GM21786 (cell line): ENCODE data around the gene KIDINS220.

Experiments
- ATAC-seq: cut with Tn5 transposase; IDR thresholded peaks from one replicate; pipeline ENCODE4 v1.9.1; 2021; ENCODE audit not compliant: unreplicated experiment

KIDINS220 gene

DNA sequence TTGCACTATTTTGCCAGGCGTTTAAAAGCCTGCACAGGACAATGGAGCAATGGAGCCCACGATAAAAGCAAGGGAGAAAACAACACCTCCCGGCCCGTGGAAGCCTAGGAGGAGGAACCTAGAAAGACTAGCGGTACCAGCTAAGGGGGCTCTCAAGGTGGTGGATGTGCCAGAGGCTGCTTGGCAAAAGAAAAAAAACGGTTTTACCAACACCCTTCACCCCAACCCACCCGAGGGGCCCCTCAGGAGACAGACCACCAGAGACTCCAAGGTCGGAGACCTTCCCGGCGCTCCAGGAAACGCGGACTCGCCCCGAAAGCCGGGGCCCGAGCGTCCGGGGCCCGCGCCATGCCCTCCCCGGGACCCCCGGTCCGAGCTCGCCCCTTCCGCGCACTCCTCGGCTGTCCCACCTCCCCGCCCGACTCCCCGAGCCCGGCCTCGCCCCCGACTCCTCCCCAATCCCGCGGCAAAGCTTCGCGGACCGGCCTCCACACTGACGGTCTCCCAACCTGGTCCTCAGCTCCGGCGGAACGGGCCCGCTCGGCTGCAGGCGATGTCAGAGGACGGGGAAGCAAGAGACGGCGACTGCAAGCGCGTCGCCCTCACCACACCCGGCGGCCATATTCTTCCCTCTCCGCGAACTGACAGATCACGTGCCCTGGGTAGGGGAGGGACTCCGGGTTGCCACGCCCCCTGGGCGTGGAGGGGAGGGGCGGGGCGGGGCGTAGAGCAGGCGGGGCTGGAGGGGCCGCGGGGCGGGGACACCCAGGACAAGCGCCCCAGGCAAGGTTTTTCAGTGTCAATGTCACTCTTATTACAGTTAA is at the start of gene KIDINS220:
Gene KIDINS220 (minus strand): TSS at position 643 of the 824 bp plus-strand sequence. CDS start 10,520 bp downstream, outside the sequence.
- ATAC-seq: peak; percentile 92

DNA sequence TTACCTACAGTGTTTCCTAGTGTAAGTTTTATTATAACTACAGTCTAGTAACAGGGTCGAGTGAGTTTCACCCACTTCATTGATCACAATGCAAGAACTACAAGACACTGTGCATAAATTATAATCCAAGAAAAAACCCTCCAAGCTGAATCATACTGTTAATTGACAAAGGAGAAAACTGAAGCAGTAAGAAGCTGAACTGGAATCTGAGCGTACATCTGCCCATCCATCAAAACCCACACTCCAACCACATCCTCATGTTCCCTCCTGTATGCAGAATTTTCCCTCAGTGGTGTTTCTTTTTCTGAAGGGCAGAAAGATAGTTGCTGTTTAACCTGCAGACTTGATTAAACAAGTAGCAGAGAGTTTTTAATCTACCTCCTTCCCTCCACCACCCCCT is 49.5 kb upstream of the KIDINS220 start:
- ATAC-seq: no peak

DNA sequence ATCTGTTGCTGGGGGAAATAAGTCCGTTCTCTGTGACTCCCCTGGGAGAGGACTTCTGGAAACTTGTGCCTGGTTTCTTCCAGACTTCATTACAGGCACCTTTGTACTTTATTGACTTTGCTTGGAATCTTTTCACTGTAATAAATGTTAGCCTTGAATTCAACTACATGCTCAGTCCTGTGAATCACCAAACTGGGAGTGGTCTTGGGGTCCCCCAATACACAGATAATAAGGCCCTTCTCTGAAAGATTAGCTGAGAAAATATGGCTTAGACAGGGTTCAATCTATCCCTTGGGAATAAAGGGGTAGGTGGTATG is 48.7 kb upstream of the KIDINS220 start:
- no peak for ATAC-seq

DNA sequence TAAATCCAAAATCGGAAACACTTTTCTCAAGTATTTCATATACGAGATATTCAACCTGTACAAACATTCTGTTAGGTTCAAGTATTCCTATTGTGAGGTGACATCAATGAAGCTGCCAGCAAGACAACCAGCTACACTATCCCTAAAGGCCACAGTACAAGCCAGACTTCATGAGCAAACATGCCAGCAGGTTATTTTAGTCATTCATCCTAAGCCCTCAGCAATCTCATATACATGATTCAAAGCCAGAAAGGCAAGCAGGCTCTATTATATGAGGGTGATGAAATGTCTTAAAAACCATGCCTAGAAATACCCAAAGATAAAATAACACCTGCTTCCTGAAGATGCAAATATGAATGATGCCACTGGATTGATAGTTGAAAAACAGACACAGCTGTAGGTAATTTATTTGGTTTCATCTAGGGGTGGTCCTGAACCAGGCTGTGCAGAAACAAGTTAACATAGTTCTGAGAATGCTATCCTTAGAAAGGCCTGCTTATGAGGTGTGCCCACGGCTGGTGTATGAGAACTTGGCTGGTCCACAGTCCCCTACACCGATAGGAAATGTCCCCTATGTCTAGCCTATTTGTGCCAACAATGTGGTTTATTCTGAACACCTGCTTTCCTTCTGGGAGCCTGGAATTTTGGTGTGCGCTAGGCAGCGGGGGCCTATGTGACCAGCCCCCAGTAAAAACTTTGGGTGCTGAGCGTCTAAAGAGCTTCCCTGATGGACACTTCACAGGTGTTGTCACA is 48.2 kb upstream of the KIDINS220 start:
- no peak for ATAC-seq

DNA sequence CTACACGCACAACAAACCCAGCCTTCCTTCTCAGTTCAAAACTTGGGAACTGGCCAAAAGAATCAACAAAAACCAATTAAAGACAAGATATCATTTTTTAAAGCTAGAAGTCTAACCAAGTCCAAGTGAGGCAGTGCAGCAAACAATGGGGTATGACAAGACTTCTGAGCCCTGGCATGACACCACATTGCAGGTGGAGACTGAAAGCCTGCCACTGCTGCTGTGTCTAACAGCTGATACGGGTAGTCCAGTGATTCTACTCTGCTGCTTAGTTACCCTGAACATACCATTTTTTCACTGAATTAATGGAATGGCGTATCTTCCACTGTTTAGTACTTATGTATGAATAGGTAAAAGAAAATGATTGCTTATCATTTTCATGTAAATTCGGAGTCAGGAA is 47.4 kb upstream of the KIDINS220 start:
- no peak for ATAC-seq

DNA sequence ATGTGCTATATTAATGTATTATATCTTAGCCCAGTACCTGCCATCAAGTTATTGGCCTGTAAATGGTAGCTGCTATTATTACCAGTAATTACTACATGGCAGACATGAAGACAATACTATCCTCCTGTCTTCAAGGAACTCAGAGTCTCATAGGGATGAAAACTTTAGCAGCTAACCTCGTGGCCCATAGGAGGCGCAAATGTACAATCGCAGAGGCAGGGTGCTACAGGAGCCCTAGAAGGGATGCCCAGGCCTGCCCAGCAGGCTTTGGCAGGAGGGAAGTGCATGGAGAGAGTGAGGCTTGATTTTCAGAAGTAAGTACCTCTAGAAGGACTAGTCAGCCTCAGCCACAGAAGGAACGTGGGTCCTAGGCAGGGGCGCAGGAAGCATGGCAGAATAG is 44.7 kb upstream of the KIDINS220 start:
- ATAC-seq: no peak

DNA sequence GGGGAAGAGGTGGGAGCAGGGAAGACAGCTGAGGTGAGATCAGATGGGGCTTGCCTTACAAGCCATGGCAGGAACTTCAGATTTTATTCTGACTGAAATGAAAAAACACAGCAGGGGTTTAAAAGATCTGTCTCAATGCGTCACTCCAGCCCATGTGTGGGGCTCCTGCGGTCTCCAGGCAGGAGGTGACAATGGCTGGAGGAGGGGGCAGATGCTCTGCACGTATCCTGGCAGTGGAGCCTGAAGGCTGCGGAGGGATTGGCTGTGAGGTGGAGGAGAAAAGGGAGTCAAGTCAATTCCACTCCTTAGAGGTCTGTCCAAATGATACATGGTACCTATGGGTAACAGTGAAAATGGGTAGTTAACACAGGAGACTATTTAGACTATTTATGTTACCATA is 40.5 kb upstream of the KIDINS220 start:
- no peak for ATAC-seq

DNA sequence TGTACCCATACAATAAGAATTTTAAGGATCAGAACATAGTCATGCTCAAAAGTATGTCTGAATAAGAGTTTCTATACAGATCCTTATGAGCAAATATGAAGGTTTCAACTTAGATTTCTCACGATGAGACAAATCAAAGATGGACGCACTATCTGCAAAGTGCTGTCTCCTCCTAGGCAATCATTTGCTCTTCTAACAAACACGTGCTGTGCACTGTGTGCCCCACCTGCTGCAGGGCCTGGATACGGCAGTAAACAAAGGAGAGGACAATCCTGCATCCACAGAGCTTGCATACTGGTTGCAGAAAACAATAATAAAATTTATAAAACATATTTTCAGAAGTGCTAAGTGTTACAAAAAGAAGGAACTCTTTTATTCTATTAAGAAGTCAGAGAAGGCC is 39.9 kb upstream of the KIDINS220 start:
- ATAC-seq: no peak

DNA sequence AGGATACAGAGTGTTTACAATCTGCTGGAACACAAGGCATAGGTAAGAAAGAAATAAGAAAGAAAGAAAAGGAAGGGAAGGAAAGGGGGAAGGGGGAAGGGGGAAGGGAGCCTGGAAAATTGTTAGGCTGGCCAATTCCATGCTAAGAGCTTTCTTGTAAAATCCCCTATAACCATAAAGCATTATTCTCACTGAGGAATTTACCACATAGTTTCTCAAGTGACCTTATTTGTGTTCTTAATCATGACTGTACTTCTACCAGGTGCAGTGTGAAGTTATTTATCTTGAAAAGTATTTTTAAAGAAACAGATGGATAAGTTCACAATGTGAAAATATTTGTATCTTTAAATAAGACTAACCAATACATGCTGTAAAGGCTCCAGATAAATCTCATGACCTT is 39.2 kb upstream of the KIDINS220 start:
- no peak for ATAC-seq

DNA sequence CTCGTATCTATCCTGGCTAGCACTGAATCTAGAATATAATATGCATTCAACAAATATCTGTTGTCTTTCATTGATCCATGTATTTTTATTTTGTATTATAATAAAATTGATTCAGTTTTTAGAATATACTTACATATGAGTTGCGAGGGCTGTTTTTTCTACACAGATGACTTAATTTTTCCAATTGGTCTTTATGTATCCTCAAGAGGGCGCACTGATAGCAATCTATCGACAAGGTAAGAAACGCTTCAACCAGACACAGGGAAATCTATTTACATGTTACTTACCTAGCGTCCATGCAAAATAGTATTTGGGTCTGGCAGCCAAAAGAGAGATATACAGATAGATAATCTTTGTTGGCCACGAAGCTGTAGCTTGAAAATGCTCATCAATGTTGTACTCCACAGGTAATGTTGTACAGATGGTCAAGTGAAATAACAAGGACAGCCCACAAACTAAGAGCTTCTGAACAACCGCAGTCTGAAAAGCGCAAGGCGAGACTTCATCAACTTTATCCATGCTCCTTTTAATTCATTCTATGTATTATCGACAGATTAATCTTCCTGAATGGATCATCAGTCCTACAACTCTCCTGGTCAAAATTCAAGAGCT is 35.5 kb upstream of the KIDINS220 start:
- peak; percentile 45 for ATAC-seq

DNA sequence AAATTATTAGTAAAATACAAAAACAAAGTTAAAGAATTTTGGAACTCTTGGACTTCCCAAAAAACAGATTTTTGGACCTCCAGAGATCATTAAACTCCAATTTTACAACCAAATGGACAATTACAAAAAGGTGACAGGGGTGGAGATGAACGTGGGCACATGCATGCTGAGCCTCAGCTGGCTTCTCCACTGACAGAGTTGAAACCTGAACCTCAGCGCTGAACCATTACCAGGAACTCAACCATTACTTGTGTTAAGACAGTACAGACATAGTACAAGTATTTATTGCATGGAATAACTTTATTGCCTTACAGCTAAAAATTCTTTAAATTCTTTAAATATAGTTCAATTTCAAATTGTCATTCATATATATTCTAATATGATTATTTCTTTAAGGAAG is 33.0 kb upstream of the KIDINS220 start:
- ATAC-seq: no peak

DNA sequence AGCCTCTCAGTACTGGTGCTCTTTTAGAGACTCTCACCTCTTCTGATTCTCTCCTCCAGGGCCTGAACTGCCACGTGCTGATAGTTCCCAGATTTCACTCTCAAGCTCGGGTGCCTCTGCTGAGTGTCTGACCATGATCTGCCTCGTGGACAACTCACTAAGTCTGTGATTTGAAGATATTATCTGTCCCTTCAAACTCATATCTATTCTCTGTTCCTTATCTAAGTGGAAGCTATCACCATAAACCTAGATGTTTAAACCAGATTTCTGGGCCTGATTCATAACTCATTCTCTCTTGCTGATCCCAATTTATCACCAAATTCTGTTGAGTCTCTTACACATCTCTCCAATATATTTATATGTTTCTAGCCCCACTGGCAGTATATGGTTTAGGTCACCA is 29.9 kb upstream of the KIDINS220 start:
- no peak for ATAC-seq

DNA sequence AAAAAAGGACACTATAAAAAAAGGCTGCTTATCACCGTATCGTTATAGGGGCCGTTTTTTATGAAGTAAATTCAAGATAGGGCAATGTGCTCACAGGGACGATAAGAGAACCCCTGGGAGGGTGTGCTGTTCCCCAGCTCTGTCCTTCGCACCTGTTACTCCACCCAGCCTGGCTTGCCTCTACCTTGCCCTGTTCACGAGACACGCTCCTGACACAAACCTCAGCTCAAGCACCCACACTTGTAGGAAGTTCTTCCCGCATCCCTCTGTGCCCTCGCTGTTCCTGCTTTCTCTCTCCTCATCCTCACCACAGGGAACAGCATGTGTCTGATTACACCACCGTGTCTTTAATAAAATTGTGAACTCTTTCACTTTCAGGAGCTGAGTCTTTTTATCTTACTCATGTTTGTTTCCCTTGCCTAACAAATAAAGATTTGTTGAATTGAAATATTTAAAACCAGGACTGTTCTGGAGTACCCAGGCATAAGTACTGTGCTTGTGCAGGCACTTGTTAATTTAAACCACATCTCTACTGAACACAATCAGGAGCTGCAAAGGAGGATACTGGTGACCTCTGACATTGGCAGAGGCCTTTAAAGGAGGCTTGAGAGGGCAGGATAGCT is 26.0 kb upstream of the KIDINS220 start:
- no peak for ATAC-seq

DNA sequence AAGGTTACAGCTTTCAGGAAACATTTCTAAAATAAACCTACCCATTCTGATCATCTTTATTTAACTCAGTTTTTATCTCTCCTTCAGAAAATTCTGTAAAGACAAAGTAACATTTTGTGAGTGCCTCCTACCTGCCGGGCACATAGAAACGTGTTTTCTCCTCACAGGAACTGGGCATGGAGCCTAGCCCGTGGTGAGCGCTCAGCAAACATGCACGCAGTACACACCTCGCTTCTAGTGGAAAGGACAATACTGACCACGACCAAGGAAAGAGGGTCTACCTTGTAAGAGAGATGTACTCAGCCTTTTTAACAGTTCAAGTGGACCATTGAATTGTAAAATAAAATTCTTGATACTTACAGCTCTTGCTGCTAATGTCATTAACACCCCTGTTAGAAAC is 24.8 kb upstream of the KIDINS220 start:
- ATAC-seq: no peak

DNA sequence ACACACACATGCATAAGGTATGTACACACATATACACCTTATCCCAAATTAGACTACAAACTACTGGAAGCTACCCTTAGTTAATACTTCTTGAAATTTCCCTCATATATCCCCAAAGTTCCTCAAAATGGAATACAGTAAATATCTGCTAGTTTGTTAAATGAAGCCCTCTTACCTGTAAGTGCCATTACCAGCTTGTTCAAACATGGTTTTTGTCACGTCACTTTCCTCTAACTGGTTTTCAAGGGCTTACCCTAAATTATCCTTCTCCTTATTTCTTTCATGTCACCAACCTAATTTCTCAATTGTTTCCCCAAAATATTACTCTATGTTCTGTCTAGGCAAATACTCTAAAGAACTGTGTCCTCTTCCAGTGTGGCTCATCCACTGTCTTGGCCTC is 24.4 kb upstream of the KIDINS220 start:
- no peak for ATAC-seq

DNA sequence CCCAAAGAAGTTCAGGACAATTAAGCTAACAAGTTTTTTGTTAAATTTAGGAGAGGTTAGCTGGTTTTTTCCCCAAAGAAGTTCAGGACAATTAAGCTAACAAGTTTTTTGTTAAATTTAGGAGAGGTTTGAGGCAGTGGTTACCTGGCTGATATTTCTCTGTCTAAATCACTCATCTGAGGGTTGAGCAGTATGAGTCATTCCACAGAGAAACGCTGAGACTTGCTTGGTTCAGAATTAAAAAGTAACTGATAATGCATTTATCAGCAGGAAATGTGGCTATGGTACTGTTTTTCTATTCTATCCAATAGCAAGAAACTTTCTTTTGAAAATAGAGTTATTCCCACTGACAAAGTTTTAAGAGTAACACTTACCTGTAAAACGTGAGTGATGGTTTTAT is 22.8 kb upstream of the KIDINS220 start:
- no peak for ATAC-seq

DNA sequence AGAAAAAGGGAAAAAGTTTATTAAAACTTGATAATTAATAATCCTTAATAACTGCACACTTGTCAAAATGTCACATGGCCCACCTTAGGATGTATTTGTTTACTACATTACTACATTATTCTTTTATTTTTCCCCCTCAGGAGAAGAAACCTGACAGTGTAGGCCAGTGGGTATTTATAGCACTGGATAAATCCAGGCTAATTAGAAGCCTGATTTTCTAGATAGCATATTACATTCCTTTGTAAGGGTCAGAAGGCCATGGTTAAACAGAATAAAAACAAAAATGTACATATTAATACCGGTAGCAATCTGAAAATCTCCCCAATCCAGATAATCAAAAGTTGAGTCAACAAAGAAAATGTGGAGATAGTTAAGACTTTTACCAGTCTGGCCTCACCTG is 21.5 kb upstream of the KIDINS220 start:
- ATAC-seq: no peak

DNA sequence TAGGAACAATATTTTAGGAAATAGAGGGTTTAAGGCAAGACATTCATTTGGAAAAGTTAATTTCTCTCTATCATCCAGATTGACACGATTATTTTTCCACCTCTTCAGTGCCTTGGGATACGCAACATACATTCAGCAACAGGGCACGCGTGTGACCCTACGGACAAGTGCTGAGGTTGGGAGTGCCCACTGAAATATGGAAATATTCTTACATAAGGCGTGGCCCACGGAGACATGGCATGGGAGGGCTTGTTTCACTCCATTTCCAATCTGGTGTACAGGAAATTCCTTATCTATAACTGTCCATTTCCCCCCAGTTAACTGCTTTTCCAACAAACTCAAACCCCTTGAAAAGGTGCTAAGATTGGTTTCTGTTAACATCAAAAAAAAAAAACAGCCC is 20.9 kb upstream of the KIDINS220 start:
- ATAC-seq: no peak

DNA sequence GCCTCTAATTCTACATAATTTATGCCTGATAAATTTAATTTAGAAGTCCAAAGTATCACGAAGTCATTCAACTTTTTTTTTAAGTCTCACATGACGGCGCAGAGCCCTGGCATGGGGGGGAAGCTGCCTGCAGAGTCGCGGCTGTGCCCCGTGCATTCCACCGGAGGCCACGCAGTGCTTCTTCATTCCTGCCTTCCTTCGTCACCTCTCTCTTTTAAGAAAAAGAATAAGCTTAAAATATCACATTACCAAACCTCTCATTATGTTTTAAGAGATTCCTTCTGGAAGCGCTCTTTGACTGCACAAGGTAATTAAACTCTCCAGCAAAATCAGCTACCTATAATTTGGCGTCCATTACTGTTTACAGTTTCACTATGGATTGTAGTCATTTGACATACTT is 20.3 kb upstream of the KIDINS220 start:
- no peak for ATAC-seq

DNA sequence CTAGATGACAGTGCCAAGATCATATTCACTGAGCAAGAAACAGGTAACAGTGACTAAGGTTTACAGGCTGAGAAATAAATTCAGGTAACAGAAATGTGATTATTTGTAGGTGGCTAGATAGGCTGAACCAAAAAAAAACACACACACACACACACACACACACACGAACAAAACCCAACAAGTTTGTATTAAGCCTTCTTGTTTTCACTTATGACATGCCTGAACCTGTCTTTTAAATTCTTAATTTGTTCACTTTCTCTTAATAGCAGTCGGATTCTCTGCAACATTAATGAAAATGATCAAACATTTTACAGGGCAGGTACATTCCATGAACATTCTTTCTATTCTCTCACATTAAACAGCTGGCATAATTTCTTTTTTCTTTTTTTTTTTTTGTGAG is 18.8 kb upstream of the KIDINS220 start:
- no peak for ATAC-seq

DNA sequence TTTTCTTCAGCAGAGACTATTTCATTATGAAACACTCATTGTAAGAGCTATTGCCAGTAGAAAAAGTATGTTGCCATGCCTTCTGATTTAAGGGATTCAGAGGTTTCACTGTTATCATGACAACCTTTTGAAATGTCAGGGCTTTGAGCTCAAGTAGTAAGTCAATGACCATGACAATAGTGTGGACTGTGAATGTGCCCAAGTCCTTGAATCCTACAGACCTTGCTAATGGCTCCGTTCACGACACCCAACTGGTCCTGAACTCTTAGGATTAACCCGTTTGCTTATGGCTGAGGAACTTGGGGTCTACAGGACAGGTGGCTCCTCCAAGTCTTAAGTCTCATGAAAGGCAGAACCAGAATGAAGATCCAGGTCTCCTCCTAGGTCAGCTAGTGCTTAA is 17.6 kb upstream of the KIDINS220 start:
- no peak for ATAC-seq

DNA sequence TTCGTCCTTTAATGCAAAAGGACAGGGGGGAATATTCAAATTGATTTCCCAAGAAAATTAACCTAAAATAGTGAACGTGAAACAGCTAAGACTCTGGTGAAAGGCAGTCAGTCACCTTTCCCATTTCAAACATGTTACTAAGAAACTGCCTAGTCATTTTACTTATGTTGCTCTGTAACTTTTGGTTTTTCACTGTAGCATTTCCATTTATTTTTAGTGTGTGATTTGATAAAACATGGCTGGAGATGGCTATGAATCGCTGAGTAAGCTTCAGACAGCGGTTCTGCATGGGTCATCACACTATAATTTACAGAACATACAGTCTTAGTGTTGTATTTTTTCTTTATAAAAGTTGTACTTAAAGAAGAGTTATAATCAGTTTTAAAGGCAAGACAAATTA is 16.0 kb upstream of the KIDINS220 start:
- no peak for ATAC-seq
